ENCODE measurements around the gene CSN1S1. TPM values are rescaled to one million over a fixed set of nuclear protein-coding genes. Genes with fewer than 3 reads are reported as not detected.

CSN1S1 gene, protein sequence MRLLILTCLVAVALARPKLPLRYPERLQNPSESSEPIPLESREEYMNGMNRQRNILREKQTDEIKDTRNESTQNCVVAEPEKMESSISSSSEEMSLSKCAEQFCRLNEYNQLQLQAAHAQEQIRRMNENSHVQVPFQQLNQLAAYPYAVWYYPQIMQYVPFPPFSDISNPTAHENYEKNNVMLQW
- not detected in 2 replicates for total RNA-seq
- not detected in 2 replicates for polyA plus RNA-seq

DNA sequence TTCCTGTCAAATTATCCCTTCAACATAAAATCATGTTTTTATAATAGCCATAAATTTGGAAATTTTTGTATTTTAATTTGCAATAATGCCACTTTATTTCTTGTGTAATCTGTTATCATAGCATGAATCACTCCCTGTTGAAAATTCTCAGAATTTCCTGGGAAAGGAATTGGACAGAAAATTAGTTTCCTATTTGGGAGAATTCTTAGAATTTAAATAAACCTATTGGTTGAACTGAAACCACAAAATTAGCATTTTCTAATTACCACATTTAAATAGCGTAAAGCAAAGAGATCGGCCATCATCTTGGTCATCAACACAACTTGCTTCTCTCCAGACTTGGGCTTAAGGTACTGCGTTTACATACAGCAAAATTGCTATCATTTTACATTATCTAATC lies at the start of gene CSN1S1:
TSS of gene CSN1S1 (plus strand) at position 301 of the 400 bp plus-strand sequence. CDS start 1,488 bp downstream, outside the sequence.
- no peak for DNase-seq (ENCODE audit: low spot score)
- H3K9me2 ChIP-seq (replicated peaks; ENCODE audit: insufficient read depth): no peaks in the 10 kb centered on the region
- no peak within 1 kb of the TSS for H2AFZ ChIP-seq
- no peaks in the 10 kb centered on the region for H3K79me2 ChIP-seq
- WGBS (ENCODE audit: low lambda C conversion rate, missing lambda C conversion rate): 94% methylated on average over 3 of the region's 3 CpGs
- H3K27me3 ChIP-seq: no peaks in the 10 kb centered on the region
- TF ChIP-seq, protein P1, sequence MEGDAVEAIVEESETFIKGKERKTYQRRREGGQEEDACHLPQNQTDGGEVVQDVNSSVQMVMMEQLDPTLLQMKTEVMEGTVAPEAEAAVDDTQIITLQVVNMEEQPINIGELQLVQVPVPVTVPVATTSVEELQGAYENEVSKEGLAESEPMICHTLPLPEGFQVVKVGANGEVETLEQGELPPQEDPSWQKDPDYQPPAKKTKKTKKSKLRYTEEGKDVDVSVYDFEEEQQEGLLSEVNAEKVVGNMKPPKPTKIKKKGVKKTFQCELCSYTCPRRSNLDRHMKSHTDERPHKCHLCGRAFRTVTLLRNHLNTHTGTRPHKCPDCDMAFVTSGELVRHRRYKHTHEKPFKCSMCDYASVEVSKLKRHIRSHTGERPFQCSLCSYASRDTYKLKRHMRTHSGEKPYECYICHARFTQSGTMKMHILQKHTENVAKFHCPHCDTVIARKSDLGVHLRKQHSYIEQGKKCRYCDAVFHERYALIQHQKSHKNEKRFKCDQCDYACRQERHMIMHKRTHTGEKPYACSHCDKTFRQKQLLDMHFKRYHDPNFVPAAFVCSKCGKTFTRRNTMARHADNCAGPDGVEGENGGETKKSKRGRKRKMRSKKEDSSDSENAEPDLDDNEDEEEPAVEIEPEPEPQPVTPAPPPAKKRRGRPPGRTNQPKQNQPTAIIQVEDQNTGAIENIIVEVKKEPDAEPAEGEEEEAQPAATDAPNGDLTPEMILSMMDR (IDR thresholded peaks at IDR 0.05; ENCODE audit: poor library complexity): no peak
- no peak for TF ChIP-seq EZH2 (IDR thresholded peaks at IDR 0.05; ENCODE audit: borderline replicate concordance)
- TF ChIP-seq EZH2phosphoT487 (IDR thresholded peaks at IDR 0.05; ENCODE audit: low read depth, severe bottlenecking, unreplicated experiment): no peak
- no peak within 1 kb of the TSS for H3K4me3 ChIP-seq
- H3K27ac ChIP-seq: no peak within 1 kb of the TSS
- H3K9me3 ChIP-seq (ENCODE audit: low read depth): no peaks in the 10 kb centered on the region
- H3K36me3 ChIP-seq (replicated peaks; ENCODE audit: insufficient read depth, low read depth): no peaks in the 10 kb centered on the region
- H3K4me1 ChIP-seq (ENCODE audit: insufficient read depth): no peaks in the 10 kb centered on the region
- no peak within 1 kb of the TSS for H3K4me2 ChIP-seq
- H4K20me1 ChIP-seq (ENCODE audit: insufficient read depth, poor library complexity, severe bottlenecking): no peaks in the 10 kb centered on the region

DNA sequence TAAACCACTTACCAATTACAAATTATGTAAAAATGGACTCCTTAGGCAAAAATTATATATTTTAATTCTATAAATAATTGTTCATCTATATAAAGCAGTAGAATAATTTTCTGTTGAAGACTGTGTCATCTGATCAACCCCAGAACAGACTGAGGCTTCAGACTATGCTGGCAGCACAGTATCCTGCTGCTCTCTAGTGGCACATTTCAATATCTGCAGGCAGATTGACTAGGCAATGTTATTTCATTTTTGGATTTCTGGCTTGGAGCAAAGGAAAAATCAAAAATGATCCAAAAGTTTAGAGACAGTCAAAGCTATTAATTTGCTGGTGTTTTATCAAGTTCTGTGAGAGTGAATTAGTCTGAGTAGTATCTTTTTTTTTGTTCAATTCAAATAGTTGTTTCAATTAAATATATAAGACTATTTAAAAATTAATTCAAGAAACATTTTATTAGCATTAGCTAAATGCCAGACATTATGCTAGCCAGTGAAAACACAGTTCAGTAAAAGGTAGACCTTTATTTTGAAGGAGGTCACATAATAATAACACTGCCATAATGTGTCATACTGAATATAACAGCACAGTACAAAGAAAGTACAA lies 49.6 kb upstream of the CSN1S1 start:
- DNase-seq (ENCODE audit: low spot score): peak; percentile 71
- no peak overlapping the region for H3K4me3 ChIP-seq
- no peak overlapping the region for H3K4me2 ChIP-seq
- no peaks in the 10 kb centered on the region for H3K9me2 ChIP-seq (replicated peaks; ENCODE audit: insufficient read depth)
- H3K36me3 ChIP-seq (replicated peaks; ENCODE audit: insufficient read depth, low read depth): no peaks in the 10 kb centered on the region
- H3K27me3 ChIP-seq: no peaks in the 10 kb centered on the region
- H3K4me1 ChIP-seq (ENCODE audit: insufficient read depth): peaks cover 21% of the 10 kb centered on the region
- H3K27ac ChIP-seq: no peak overlapping the region
- TF ChIP-seq, protein P1 (IDR thresholded peaks at IDR 0.05; ENCODE audit: poor library complexity): peak; percentile 99
- TF ChIP-seq EZH2phosphoT487 (IDR thresholded peaks at IDR 0.05; ENCODE audit: low read depth, severe bottlenecking, unreplicated experiment): no peak
- no peaks in the 10 kb centered on the region for H4K20me1 ChIP-seq (ENCODE audit: insufficient read depth, poor library complexity, severe bottlenecking)
- no peaks in the 10 kb centered on the region for H3K79me2 ChIP-seq
- H3K9me3 ChIP-seq (ENCODE audit: low read depth): no peaks in the 10 kb centered on the region
- no peak overlapping the region for H2AFZ ChIP-seq

DNA sequence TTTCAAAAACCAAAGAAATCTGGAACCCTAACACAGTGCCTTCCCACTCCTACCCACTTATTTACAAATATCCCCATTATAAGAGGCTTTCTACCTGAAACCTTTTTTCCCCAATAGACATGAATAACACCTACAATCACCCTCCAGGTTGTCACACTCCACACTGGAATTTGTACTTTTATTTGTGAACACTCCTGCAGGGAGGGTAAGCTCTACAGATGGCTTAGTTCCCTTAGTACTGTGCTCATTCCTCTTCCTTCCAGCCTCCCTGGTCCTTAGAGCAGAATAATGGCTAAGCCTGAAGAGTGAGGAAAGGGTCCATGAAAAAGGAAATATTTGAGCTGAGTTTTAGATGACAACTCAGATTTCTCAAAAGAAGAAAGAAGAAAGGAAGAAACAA lies 48.7 kb upstream of the CSN1S1 start:
- Histone ChIP-seq H2AFZ (no peak overlapping the region), H4K20me1 (ENCODE audit: insufficient read depth, poor library complexity, severe bottlenecking) (no peaks in the 10 kb centered on the region), H3K9me3 (ENCODE audit: low read depth) (no peaks in the 10 kb centered on the region), H3K27ac (no peak overlapping the region), H3K36me3 (replicated peaks; ENCODE audit: insufficient read depth, low read depth) (no peaks in the 10 kb centered on the region), H3K4me1 (ENCODE audit: insufficient read depth) (peaks cover 12% of the 10 kb centered on the region), H3K79me2 (no peaks in the 10 kb centered on the region), H3K27me3 (no peaks in the 10 kb centered on the region), H3K4me3 (no peak overlapping the region), H3K4me2 (no peak overlapping the region), H3K9me2 (replicated peaks; ENCODE audit: insufficient read depth) (no peaks in the 10 kb centered on the region)
- TF ChIP-seq EZH2phosphoT487 (IDR thresholded peaks at IDR 0.05; ENCODE audit: low read depth, severe bottlenecking, unreplicated experiment) (no peak), EZH2 (IDR thresholded peaks at IDR 0.05; ENCODE audit: borderline replicate concordance) (no peak)
- TF ChIP-seq, protein P1 (IDR thresholded peaks at IDR 0.05; ENCODE audit: poor library complexity): no peak
- DNase-seq (ENCODE audit: low spot score): no peak

Data from hepatocyte (in vitro differentiated cells).